ENCODE results near the gene LAMC1.

The LAMC1 gene

DNA sequence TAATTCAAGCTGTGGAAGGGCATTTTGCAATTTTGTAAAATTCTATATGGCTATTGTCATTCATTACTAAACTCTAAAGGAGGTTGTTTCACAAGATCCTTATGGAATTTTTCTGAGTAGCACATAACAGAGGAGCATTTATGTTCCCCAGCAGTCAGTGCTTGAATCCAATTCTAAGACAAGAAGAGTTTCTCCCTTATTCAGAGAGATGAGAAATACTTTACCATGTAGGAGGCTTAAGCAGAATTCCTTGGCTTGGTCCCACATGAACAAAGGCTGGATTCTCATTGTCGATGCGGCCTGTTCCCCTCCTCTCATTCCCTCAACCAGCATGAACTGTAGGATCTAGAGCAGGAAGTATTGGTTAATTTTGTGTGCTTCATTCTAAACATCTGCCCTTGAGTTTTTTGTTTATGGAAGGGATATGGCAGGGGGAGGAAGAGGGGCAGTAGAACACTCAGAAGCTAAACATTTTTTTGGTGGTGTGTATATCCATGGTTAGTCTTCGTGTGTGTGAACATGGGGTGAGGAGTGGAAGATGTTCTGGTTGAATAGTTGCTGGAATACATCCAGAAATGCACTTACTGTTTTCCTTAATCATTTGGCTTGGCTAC, 74.3 kb downstream of the LAMC1 start:
- in situ Hi-C loops (cut with HindIII; ENCODE audit: low sequenced_read_pairs), result no loop called here
- TF ChIP-seq, protein P1, sequence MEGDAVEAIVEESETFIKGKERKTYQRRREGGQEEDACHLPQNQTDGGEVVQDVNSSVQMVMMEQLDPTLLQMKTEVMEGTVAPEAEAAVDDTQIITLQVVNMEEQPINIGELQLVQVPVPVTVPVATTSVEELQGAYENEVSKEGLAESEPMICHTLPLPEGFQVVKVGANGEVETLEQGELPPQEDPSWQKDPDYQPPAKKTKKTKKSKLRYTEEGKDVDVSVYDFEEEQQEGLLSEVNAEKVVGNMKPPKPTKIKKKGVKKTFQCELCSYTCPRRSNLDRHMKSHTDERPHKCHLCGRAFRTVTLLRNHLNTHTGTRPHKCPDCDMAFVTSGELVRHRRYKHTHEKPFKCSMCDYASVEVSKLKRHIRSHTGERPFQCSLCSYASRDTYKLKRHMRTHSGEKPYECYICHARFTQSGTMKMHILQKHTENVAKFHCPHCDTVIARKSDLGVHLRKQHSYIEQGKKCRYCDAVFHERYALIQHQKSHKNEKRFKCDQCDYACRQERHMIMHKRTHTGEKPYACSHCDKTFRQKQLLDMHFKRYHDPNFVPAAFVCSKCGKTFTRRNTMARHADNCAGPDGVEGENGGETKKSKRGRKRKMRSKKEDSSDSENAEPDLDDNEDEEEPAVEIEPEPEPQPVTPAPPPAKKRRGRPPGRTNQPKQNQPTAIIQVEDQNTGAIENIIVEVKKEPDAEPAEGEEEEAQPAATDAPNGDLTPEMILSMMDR (IDR thresholded peaks at IDR 0.05; ENCODE audit: low read depth, low read length, missing control alignments), result no peak
- no peak overlapping the region for H3K4me3 ChIP-seq (ENCODE audit: low read depth, low read length)
- DNase-seq (ENCODE audit: low read depth), result no peak

DNA sequence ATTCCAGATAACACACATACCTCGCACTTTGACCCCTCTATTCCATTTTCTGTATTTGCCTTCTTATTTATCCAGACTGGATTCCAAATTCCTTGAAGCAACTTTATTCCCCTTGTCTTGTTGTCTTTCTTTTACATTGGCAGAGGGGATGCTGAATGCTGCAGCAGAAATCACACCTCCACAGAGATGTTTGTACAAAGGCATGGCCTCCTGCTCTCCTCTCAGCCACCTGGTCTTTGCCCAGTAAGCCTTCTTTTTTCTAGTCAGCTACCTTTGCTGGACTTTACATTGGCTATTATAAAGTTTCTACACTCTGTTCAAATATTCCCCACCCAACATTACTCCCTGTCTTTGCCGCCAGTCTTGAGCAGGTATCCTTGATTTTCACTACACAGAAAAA, 75.1 kb downstream of the LAMC1 start:
- H3K4me3 ChIP-seq (ENCODE audit: low read depth, low read length), result no peak overlapping the region
- TF ChIP-seq, protein P1 (IDR thresholded peaks at IDR 0.05; ENCODE audit: low read depth, low read length, missing control alignments), result no peak

DNA sequence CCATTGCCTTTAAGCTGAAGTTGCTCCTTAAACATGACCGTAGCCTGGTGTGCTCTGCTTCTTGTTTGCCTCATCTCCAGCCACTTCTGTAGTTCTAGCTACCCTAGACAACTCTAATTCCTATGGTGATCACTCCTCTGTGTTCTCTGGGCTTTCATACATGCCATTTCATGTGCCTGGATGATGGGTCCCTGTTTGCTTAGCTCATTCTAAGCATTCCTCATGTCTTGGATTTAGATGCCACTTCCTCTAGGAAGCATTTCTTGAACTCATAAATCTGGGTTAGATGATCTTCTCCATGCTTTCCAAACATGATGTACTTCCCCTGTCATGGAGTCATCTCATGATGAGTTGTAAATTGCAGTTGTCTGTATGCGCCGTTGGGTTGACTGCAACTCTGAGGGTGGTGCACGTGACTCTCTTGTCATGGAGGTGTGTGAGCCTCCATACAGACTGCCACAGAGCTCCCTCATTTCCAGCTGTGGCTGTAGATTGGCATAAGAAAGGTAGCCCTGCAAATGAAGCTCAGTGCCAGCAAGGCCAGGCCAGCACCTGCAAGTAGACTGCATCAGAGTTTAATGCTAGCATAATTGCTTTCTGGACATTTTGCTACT, 77.2 kb downstream of the LAMC1 start:
- H3K4me3 ChIP-seq (ENCODE audit: low read depth, low read length), result no peak overlapping the region
- TF ChIP-seq, protein P1 (IDR thresholded peaks at IDR 0.05; ENCODE audit: low read depth, low read length, missing control alignments), result no peak
- in situ Hi-C loops (cut with HindIII; ENCODE audit: low sequenced_read_pairs), result no loop called here
- no peak for DNase-seq (ENCODE audit: low read depth)

More for the DNA sequence above, 75.1 kb downstream of the LAMC1 start:
- DNase-seq (ENCODE audit: low read depth), result no peak
- in situ Hi-C loops (cut with HindIII; ENCODE audit: low sequenced_read_pairs), result no loop called here

DNA sequence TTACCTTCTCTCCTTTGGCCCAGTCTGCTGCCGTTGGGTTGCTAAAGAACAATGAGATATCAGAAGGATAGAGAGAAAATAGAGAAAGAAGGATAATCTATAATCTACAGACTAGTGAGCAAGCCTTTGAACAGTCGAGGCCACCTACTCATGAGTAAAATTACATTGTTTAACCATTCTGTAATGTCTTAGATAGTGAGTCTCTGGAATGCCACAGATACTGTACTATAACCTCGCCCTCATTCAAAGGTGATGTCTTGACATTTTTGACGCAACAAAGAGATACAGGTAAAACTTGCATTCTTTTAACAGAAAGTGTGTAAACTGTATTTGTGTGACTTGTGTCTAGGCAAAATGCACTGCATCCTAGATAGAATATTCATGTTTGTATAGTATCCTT, 77.9 kb downstream of the LAMC1 start:
- H3K4me3 ChIP-seq (ENCODE audit: low read depth, low read length), result no peak overlapping the region
- TF ChIP-seq, protein P1 (IDR thresholded peaks at IDR 0.05; ENCODE audit: low read depth, low read length, missing control alignments), result no peak
- in situ Hi-C loops (cut with HindIII; ENCODE audit: low sequenced_read_pairs), result no loop called here
- DNase-seq (ENCODE audit: low read depth), result no peak

DNA sequence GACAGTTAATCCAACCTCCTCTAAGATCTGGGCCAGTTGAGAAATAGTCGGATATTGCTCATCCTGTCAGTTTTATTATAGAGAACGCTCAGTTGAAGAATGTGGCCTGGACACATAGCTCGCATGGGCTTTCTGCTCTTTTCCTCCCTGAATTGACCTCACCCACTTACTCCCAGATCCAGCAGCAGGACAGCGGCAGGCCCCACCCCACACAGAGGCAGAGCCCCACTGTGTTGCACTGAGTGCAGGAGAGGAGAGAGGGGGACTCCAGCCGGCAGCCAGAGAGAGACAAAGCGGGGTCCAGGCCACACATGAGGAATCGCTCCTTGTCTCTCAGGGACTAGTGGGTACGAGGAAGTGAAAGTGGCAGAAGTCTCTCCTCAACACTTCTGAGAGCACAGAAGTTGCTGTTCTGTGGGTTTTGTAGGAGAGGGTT, 78.6 kb downstream of the LAMC1 start:
- in situ Hi-C loops (cut with HindIII; ENCODE audit: low sequenced_read_pairs), result no loop called here
- DNase-seq (ENCODE audit: low read depth), result no peak
- TF ChIP-seq, protein P1 (IDR thresholded peaks at IDR 0.05; ENCODE audit: low read depth, low read length, missing control alignments), result no peak
- no peak overlapping the region for H3K4me3 ChIP-seq (ENCODE audit: low read depth, low read length)

DNA sequence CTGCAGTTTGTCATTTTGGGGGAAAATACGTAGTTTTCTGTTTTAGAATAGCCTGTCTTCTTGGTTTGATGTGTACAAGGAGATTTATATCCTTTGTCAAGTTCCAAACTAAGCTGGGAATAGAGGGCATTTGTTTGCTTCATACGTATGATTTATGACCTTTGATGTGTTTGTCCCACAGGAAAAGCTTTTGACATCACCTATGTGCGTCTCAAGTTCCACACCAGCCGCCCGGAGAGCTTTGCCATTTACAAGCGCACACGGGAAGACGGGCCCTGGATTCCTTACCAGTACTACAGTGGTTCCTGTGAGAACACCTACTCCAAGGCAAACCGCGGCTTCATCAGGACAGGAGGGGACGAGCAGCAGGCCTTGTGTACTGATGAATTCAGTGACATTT, 79.9 kb downstream of the LAMC1 start:
- no peak overlapping the region for H3K4me3 ChIP-seq (ENCODE audit: low read depth, low read length)
- TF ChIP-seq, protein P1 (IDR thresholded peaks at IDR 0.05; ENCODE audit: low read depth, low read length, missing control alignments), result no peak
- in situ Hi-C loops (cut with HindIII; ENCODE audit: low sequenced_read_pairs), result no loop called here
- DNase-seq (ENCODE audit: low read depth), result no peak

Measured in astrocyte of the cerebellum (primary cell).